HUES6 (cell line): Measurements from ENCODE around the gene MLF1.
A peak's percentile ranks its signal among the peaks of the same experiment; 100 is the strongest.
"Not testable (repeated sequence)": the region's sequence is repeated elsewhere in the genome, so short reads cannot be mapped to it uniquely, and the experiment has no call there.

Experiments used
- H3K27ac ChIP-seq: 2 replicates; pipeline ENCODE4 v1.7.0; 2013; ENCODE audit warnings: low read depth, mild to moderate bottlenecking, low read length, inconsistent platforms
- H3K27me3 ChIP-seq: 2 replicates; pipeline ENCODE4 v1.6.1; 2013; ENCODE audit warnings: low read length; ENCODE audit not compliant: control insufficient read depth, insufficient read depth
- H3K36me3 ChIP-seq: 2 replicates; pipeline ENCODE4 v1.6.1; 2013; ENCODE audit warnings: low read length; ENCODE audit not compliant: control insufficient read depth, insufficient read depth
- H3K4me1 ChIP-seq: 2 replicates; pipeline ENCODE4 v1.6.1; 2013; ENCODE audit warnings: low read length; ENCODE audit not compliant: control insufficient read depth, insufficient read depth
- H3K4me3 ChIP-seq: 2 replicates; pipeline ENCODE4 v1.5.1; 2013; ENCODE audit warnings: low read depth, low read length
- H3K9ac ChIP-seq: one replicate; pipeline ENCODE4 v1.6.1; 2013; ENCODE audit warnings: mild to moderate bottlenecking, low read length
- H3K9me3 ChIP-seq: 2 replicates; pipeline ENCODE4 v1.6.1; 2013; ENCODE audit warnings: low read depth, low read length; ENCODE audit not compliant: control insufficient read depth, insufficient read depth

The MLF1 gene

GRCh38 chr3:158570999-158571702 is at the start of gene MLF1:
TSS of gene MLF1 (plus strand) at chr3:158571194. CDS start at chr3:158571301, 107 bp downstream.
- Histone ChIP-seq H3K9ac (peak within 1 kb of the TSS; percentile 59), H3K4me1 (no peaks in the 10 kb centered on the region), H3K36me3 (no peaks in the 10 kb centered on the region), H3K27ac (no peak within 1 kb of the TSS), H3K4me3 (peak within 1 kb of the TSS; percentile 67), H3K27me3 (peaks cover 31% of the 10 kb centered on the region), H3K9me3 (no peaks in the 10 kb centered on the region)

- no peaks in the 10 kb centered on the region for H3K36me3 ChIP-seq
- H3K9ac ChIP-seq = no peak overlapping the region
- H3K9me3 ChIP-seq = peaks cover under 1% of the 10 kb centered on the region; the same call in 1 of the 2 replicates
- no peak overlapping the region for H3K27ac ChIP-seq
- no peaks in the 10 kb centered on the region for H3K4me1 ChIP-seq
- H3K27me3 ChIP-seq = no peaks in the 10 kb centered on the region
- H3K4me3 ChIP-seq = no peak overlapping the region
Measured at GRCh38 chr3:158522221-158523136, 48.5 kb upstream of the MLF1 start.

GRCh38 chr3:158528076-158528674 is 42.8 kb upstream of the MLF1 start:
- Histone ChIP-seq H3K4me3 (no peak overlapping the region), H3K36me3 (no peaks in the 10 kb centered on the region), H3K9me3 (no peaks in the 10 kb centered on the region), H3K4me1 (no peaks in the 10 kb centered on the region), H3K27me3 (no peaks in the 10 kb centered on the region), H3K9ac (no peak overlapping the region), H3K27ac (no peak overlapping the region)

- H3K4me3 ChIP-seq = no peak overlapping the region
- no peaks in the 10 kb centered on the region for H3K9me3 ChIP-seq
- no peaks in the 10 kb centered on the region for H3K4me1 ChIP-seq
- H3K9ac ChIP-seq = no peak overlapping the region
- no peaks in the 10 kb centered on the region for H3K27me3 ChIP-seq
- no peak overlapping the region for H3K27ac ChIP-seq
- no peaks in the 10 kb centered on the region for H3K36me3 ChIP-seq
Measured at GRCh38 chr3:158531334-158531733, 39.7 kb upstream of the MLF1 start.

GRCh38 chr3:158532099-158532734 is 38.8 kb upstream of the MLF1 start:
- Histone ChIP-seq H3K4me1 (no peaks in the 10 kb centered on the region), H3K36me3 (no peaks in the 10 kb centered on the region), H3K9me3 (no peaks in the 10 kb centered on the region), H3K9ac (no peak overlapping the region), H3K27me3 (no peaks in the 10 kb centered on the region), H3K27ac (no peak overlapping the region), H3K4me3 (no peak overlapping the region)

- H3K4me3 ChIP-seq = no peak overlapping the region
- H3K27me3 ChIP-seq = no peaks in the 10 kb centered on the region
- H3K36me3 ChIP-seq = no peaks in the 10 kb centered on the region
- H3K9me3 ChIP-seq = no peaks in the 10 kb centered on the region
- no peaks in the 10 kb centered on the region for H3K4me1 ChIP-seq
- H3K9ac ChIP-seq = no peak overlapping the region
- H3K27ac ChIP-seq = no peak overlapping the region
Measured at GRCh38 chr3:158535918-158536317, 35.1 kb upstream of the MLF1 start.

- Histone ChIP-seq H3K27me3 (no peaks in the 10 kb centered on the region), H3K27ac (no peak overlapping the region), H3K9me3 (no peaks in the 10 kb centered on the region), H3K9ac (no peak overlapping the region), H3K4me1 (no peaks in the 10 kb centered on the region), H3K36me3 (no peaks in the 10 kb centered on the region), H3K4me3 (no peak overlapping the region)
Measured at GRCh38 chr3:158539414-158540014, 31.5 kb upstream of the MLF1 start.

- H3K9ac ChIP-seq = no peak overlapping the region
- no peak overlapping the region for H3K27ac ChIP-seq
- H3K27me3 ChIP-seq = no peaks in the 10 kb centered on the region
- H3K9me3 ChIP-seq = no peaks in the 10 kb centered on the region
- H3K4me3 ChIP-seq = no peak overlapping the region
- no peaks in the 10 kb centered on the region for H3K4me1 ChIP-seq
- no peaks in the 10 kb centered on the region for H3K36me3 ChIP-seq
Measured at GRCh38 chr3:158540066-158540465, 30.9 kb upstream of the MLF1 start.

- Histone ChIP-seq H3K9ac (no peak overlapping the region), H3K9me3 (peaks cover 4% of the 10 kb centered on the region; the same call in 1 of the 2 replicates), H3K27ac (no peak overlapping the region), H3K27me3 (no peaks in the 10 kb centered on the region), H3K4me3 (no peak overlapping the region), H3K4me1 (no peaks in the 10 kb centered on the region), H3K36me3 (no peaks in the 10 kb centered on the region)
Measured at GRCh38 chr3:158548691-158549090, 22.3 kb upstream of the MLF1 start.

- not testable (repeated sequence) for H3K9me3 ChIP-seq, H3K27me3 ChIP-seq, H3K36me3 ChIP-seq, H3K4me3 ChIP-seq, H3K9ac ChIP-seq, H3K27ac ChIP-seq, H3K4me1 ChIP-seq
Measured at GRCh38 chr3:158549938-158550337, 21.1 kb upstream of the MLF1 start.
